ENCODE data around the gene TWNK. TPM values are rescaled to one million over a fixed set of nuclear protein-coding genes. Genes with fewer than 3 reads are reported as not detected.
A peak's percentile ranks its signal among the peaks of the same experiment; 100 is the strongest.

Gene TWNK
- total and polyA plus RNA-seq, 10 of the 15 experiments (the other 5 are each of a cell fraction or from before 2014, with no cell fraction given) = 13.6 to 32.8 (median 18.0) TPM

DNA sequence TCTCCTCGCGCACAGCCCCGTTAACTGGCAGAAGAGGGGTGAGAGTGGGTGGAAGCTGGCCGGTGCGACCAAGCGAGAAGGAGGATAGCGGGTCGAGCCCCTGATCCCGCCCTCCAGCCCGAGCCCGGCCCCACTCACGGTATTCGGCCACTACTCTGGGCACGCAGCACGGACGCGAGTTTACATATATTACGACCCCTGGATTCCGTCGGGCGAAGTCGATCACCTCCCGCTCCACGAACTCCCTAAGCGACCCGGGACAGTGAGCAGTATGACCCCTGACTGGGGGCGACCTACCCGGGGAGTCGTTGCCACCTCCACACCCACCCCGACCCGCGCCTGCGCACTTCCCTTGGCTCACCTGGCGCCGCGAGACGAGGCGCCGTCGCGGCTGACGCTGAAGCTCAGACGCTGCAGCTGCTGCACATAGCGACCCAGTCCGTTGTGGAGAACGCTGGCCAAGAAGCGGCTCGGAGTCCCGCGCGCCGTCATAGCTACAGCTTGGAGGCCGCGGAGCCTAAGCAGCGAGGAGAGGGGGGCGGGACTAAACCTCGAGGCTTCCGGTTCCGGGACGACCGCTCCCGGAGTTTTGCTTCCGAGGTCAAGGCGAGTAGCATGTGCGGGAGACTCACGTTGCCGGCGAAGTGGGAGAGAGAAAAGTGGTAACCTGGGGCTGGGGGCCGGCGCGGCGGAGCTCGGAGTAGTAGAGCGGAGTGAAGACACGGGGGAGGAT is at the start of gene TWNK, which contains the start of gene MRPL43 (continued):
- TF ChIP-seq SRF (IDR thresholded peaks at IDR 0.05; ENCODE audit: low read depth in 2 of 2, low read length in 2 of 2) (no peak), RAD51 (IDR thresholded peaks at IDR 0.05) (no peak), CBFB (IDR thresholded peaks at IDR 0.05; ENCODE audit: low read depth) (peak; percentile 55; the same call in 1 of the 2 replicates), ETV6 (conservative IDR thresholded peaks at IDR 0.05 in 1 of 2, IDR thresholded peaks at IDR 0.05 in 1 of 2; ENCODE audit: borderline replicate concordance in 1 of 2, low read depth in 1 of 2) (no peak), CHD2 (IDR thresholded peaks at IDR 0.05; ENCODE audit: borderline replicate concordance, low read depth, low read length) (peak; percentile 77), MEF2B (IDR thresholded peaks at IDR 0.05; ENCODE audit: partially characterized antibody, poor library complexity, severe bottlenecking) (no peak), JUND (IDR thresholded peaks at IDR 0.05; ENCODE audit: low read depth, low read length) (no peak), KAT2A (conservative IDR thresholded peaks at IDR 0.05; ENCODE audit: control insufficient read depth, low read depth, low read length) (no peak), KDM1A (IDR thresholded peaks at IDR 0.05; ENCODE audit: borderline replicate concordance) (no peak), NR2F1 (conservative IDR thresholded peaks at IDR 0.05) (peak; percentile 43; the same call in 1 of the 2 replicates), SIN3A (IDR thresholded peaks at IDR 0.05; ENCODE audit: low read depth, low read length) (peak; percentile 96), SREBF1 (IDR thresholded peaks at IDR 0.05; ENCODE audit: low read length) (0 out of 2 replicates have a peak, but pooled peaks have one; percentile 50), BCL11A (IDR thresholded peaks at IDR 0.05; ENCODE audit: low read depth, low read length) (no peak), DPF2 (IDR thresholded peaks at IDR 0.05) (no peak), YBX1 (IDR thresholded peaks at IDR 0.05) (no peak), ZBED1 (IDR thresholded peaks at IDR 0.05; ENCODE audit: borderline replicate concordance) (no peak), RFX5 (IDR thresholded peaks at IDR 0.05; ENCODE audit: low read depth, low read length) (no peak)
- TF ChIP-seq, protein P1, sequence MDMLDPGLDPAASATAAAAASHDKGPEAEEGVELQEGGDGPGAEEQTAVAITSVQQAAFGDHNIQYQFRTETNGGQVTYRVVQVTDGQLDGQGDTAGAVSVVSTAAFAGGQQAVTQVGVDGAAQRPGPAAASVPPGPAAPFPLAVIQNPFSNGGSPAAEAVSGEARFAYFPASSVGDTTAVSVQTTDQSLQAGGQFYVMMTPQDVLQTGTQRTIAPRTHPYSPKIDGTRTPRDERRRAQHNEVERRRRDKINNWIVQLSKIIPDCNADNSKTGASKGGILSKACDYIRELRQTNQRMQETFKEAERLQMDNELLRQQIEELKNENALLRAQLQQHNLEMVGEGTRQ (IDR thresholded peaks at IDR 0.05; ENCODE audit: borderline replicate concordance, low read depth, low read length) = no peak
- TF ChIP-seq, protein P2, sequence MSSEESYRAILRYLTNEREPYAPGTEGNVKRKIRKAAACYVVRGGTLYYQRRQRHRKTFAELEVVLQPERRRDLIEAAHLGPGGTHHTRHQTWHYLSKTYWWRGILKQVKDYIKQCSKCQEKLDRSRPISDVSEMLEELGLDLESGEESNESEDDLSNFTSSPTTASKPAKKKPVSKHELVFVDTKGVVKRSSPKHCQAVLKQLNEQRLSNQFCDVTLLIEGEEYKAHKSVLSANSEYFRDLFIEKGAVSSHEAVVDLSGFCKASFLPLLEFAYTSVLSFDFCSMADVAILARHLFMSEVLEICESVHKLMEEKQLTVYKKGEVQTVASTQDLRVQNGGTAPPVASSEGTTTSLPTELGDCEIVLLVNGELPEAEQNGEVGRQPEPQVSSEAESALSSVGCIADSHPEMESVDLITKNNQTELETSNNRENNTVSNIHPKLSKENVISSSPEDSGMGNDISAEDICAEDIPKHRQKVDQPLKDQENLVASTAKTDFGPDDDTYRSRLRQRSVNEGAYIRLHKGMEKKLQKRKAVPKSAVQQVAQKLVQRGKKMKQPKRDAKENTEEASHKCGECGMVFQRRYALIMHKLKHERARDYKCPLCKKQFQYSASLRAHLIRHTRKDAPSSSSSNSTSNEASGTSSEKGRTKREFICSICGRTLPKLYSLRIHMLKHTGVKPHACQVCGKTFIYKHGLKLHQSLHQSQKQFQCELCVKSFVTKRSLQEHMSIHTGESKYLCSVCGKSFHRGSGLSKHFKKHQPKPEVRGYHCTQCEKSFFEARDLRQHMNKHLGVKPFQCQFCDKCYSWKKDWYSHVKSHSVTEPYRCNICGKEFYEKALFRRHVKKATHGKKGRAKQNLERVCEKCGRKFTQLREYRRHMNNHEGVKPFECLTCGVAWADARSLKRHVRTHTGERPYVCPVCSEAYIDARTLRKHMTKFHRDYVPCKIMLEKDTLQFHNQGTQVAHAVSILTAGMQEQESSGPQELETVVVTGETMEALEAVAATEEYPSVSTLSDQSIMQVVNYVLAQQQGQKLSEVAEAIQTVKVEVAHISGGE (CRISPR knock-in tag; IDR thresholded peaks at IDR 0.05) = no peak
- TF ChIP-seq, protein P3, sequence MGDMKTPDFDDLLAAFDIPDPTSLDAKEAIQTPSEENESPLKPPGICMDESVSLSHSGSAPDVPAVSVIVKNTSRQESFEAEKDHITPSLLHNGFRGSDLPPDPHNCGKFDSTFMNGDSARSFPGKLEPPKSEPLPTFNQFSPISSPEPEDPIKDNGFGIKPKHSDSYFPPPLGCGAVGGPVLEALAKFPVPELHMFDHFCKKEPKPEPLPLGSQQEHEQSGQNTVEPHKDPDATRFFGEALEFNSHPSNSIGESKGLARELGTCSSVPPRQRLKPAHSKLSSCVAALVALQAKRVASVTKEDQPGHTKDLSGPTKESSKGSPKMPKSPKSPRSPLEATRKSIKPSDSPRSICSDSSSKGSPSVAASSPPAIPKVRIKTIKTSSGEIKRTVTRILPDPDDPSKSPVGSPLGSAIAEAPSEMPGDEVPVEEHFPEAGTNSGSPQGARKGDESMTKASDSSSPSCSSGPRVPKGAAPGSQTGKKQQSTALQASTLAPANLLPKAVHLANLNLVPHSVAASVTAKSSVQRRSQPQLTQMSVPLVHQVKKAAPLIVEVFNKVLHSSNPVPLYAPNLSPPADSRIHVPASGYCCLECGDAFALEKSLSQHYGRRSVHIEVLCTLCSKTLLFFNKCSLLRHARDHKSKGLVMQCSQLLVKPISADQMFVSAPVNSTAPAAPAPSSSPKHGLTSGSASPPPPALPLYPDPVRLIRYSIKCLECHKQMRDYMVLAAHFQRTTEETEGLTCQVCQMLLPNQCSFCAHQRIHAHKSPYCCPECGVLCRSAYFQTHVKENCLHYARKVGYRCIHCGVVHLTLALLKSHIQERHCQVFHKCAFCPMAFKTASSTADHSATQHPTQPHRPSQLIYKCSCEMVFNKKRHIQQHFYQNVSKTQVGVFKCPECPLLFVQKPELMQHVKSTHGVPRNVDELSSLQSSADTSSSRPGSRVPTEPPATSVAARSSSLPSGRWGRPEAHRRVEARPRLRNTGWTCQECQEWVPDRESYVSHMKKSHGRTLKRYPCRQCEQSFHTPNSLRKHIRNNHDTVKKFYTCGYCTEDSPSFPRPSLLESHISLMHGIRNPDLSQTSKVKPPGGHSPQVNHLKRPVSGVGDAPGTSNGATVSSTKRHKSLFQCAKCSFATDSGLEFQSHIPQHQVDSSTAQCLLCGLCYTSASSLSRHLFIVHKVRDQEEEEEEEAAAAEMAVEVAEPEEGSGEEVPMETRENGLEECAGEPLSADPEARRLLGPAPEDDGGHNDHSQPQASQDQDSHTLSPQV (IDR thresholded peaks at IDR 0.05) = no peak
